Metanephros (tissue), 2 donors: ENCODE results near the gene ZBED4. TPM values are rescaled to one million over a fixed set of nuclear protein-coding genes. Genes with fewer than 3 reads are reported as not detected.

ENCODE experiments used
- small RNA-seq: library from RNA; depleted of rRNA; stranded (forward); fragments of <200 nt; gene quantifications from one replicate; pipeline ENCODE3, GENCODE V24; 2014; ENCODE audit warnings: low replicate concordance
- total RNA-seq: library from RNA; depleted of rRNA; stranded (reverse); fragments of >200 nt; gene quantifications from one replicate; pipeline ENCODE4 v1.2.3, GENCODE V29; 2014

Gene ZBED4, protein sequence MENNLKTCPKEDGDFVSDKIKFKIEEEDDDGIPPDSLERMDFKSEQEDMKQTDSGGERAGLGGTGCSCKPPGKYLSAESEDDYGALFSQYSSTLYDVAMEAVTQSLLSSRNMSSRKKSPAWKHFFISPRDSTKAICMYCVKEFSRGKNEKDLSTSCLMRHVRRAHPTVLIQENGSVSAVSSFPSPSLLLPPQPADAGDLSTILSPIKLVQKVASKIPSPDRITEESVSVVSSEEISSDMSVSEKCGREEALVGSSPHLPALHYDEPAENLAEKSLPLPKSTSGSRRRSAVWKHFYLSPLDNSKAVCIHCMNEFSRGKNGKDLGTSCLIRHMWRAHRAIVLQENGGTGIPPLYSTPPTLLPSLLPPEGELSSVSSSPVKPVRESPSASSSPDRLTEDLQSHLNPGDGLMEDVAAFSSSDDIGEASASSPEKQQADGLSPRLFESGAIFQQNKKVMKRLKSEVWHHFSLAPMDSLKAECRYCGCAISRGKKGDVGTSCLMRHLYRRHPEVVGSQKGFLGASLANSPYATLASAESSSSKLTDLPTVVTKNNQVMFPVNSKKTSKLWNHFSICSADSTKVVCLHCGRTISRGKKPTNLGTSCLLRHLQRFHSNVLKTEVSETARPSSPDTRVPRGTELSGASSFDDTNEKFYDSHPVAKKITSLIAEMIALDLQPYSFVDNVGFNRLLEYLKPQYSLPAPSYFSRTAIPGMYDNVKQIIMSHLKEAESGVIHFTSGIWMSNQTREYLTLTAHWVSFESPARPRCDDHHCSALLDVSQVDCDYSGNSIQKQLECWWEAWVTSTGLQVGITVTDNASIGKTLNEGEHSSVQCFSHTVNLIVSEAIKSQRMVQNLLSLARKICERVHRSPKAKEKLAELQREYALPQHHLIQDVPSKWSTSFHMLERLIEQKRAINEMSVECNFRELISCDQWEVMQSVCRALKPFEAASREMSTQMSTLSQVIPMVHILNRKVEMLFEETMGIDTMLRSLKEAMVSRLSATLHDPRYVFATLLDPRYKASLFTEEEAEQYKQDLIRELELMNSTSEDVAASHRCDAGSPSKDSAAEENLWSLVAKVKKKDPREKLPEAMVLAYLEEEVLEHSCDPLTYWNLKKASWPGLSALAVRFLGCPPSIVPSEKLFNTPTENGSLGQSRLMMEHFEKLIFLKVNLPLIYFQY
- total RNA-seq: 12.5 TPM

DNA sequence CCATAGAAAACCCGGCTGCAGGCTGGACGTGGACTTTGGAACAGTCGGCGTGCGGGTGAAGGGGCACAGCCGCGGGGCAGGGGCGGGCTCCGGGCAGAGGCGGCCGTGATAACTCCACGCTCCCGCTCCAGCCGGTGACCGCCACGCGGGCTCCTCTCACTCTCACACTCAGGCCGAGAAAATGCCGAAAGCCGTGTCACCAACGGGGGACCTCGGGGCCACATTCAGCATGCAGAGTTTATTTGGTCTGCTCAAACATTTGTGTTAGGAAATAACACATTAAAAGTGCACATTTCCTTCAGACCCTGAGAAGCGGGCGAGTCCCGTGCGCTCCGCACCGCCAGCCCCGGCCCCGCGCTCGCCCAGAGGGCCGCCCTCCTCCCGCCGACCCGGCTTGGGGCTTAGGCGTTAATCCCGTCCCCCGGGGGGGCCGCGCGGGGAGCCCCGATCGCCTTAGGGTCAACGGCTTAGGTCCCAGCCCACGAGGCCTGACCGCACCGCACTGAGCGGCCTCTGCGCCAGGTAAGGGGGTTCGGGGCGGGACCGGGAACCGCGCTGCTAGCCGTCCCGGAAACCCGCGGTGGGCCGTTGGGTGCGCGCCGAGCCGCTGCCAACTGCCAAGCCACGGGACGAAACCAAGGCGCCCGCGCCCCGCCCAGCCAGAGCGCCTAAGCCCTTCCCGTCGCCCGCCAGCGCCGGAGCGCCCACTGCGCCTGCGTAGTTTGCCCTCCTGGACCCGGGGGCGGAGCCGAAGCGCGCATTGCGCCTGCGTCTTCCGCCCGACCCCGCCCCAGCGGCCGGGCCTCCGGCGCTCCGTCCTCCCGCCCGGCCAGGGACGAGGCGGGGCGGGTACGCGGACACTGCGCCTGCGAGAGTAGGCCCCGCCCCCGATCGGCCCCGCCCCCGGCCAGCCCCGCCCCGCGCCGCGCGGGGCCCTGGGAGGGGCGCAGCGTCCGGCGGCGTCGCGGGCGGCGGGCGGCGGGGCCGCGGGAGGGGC lies at the start of gene ZBED4:
ZBED4 (plus strand) TSS at position 947 of the 997 bp plus-strand sequence. CDS start 29,819 bp downstream, outside the sequence.

DNA sequence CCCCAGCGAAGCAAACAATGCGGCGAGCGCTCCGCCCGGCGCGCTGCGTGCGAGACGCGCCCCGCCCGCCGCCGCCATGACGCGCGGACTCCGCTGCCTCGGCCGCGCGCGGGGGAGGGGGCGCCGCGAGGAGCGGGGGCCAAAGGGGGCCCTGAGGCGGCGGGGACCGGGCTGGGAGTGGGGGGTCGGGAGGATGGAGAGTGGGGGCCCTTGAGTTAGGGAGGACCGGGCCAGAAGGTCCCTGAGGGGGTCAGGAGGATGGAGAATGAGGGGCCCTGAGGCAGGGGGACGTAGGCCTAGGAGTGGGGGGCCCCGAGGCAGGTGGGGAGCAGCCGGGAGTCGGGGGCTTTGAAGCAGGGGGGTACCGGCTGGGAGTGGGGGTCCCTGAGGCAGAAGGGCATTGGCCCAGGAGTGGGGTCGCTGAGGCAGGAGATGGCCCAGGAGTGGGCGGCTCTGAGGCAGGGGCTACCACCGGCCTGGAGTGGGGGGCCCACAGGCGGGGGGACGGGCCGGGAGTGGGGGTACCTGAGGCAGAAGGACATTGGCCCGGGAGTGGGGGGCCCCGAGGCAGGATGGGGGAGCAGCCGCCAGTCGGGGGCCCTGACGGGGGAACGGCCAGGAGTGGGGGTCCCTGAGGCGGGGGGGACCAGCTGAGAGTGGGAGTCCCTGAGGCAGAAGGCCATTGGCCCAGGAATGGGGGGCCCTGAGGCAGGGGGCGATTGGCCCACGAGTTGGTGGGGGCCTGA lies 25.6 kb upstream of the ZBED4 start, which contains the start of gene BRD1:
BRD1 (minus strand) TSS at position 21 of the 746 bp plus-strand sequence. CDS start 3,556 bp downstream, outside the sequence.

DNA sequence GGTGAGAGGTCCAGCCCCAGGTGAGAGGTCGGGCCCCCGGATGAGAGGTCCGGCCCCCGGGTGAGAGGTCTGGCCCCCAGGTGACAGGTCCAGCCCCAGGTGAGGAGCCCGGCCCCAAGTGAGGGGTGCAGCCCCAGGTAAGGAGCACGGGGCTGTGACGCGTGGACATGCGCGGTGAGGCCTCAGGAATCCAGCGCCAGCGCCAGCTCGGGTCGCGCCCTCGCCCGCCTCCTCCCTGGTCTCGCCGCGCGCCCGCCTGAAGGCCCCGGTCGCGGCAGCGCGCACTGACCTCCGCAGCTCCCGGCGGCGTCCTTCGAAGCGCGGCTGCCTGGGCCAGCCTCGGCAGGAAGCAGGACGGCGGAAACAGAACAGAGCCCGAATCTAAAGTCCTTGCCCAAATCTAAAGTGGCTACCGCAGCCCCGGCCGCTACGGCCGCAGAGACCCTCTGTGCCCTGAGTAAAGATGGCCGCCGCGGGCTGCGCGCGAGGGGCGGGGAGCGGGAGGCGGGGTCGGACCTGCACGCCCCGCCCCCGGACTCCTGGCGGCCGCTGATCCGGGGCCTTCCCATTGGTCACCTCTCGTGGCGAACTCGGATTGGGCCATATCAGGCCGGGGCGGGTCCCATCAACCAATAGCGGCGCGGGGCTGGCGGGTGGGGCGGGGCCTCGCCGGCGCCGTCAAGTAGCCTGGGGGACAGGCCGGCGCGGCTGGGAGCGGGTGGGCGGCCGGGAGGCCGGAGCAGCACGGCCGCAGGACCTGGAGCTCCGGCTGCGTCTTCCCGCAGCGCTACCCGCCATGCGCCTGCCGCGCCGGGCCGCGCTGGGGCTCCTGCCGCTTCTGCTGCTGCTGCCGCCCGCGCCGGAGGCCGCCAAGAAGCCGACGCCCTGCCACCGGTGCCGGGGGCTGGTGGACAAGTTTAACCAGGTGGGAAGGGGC lies 64.6 kb downstream of the ZBED4 start, which contains the start of the genes ALG12 and CRELD2:
ALG12 (minus strand) TSS at position 465 of the 937 bp plus-strand sequence. CDS start 4,673 bp downstream, outside the sequence.
CRELD2 (plus strand) TSS at position 661 of the 937 bp plus-strand sequence; CDS start at position 797, 136 bp downstream.

Small RNAs within 50 kb of the gene (small RNA-seq; reads per million reads assigned to genes)
- gene AL117328.1 (not detected), gene RF00017 (not detected)

Other genes with a start within 250 kb of the ZBED4 start
- gene BRD1, start 26.0 kb upstream of the ZBED4 start, total RNA-seq: 43.8 TPM
- gene ALG12, start 64.6 kb downstream of the ZBED4 start, total RNA-seq: 28.6 TPM
- gene CRELD2, start 64.8 kb downstream of the ZBED4 start, total RNA-seq: 25.7 TPM
- gene PIM3, start 106.9 kb downstream of the ZBED4 start, total RNA-seq: 60.5 TPM
- gene IL17REL, start 158.9 kb downstream of the ZBED4 start, total RNA-seq: not detected
- gene TTLL8, start 204.5 kb downstream of the ZBED4 start, total RNA-seq: not detected
- gene MLC1, start 231.6 kb downstream of the ZBED4 start, total RNA-seq: 3.0 TPM
- gene MOV10L1, start 236.2 kb downstream of the ZBED4 start, total RNA-seq: 0.99 TPM